ENCODE measurements around the gene EP300.

DNA sequence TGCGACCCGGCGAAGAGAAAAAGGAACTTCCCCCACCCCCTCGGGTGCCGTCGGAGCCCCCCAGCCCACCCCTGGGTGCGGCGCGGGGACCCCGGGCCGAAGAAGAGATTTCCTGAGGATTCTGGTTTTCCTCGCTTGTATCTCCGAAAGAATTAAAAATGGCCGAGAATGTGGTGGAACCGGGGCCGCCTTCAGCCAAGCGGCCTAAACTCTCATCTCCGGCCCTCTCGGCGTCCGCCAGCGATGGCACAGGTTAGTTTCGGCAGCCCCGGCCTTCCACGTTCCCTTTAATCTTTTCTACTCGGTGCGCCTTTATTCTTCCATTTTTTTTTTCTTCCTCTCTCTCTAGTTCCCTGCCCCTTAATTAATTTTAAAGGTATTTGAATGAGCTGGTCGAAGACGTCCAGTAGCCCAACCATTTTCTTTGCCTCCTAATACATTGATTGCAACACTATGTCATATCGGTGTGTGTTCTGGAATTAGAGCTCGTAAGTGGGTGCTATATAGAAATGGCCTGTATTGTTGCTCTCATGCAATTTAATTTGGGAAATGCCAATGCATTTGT is 537 bp downstream of the EP300 start:
- TF ChIP-seq, protein P1, sequence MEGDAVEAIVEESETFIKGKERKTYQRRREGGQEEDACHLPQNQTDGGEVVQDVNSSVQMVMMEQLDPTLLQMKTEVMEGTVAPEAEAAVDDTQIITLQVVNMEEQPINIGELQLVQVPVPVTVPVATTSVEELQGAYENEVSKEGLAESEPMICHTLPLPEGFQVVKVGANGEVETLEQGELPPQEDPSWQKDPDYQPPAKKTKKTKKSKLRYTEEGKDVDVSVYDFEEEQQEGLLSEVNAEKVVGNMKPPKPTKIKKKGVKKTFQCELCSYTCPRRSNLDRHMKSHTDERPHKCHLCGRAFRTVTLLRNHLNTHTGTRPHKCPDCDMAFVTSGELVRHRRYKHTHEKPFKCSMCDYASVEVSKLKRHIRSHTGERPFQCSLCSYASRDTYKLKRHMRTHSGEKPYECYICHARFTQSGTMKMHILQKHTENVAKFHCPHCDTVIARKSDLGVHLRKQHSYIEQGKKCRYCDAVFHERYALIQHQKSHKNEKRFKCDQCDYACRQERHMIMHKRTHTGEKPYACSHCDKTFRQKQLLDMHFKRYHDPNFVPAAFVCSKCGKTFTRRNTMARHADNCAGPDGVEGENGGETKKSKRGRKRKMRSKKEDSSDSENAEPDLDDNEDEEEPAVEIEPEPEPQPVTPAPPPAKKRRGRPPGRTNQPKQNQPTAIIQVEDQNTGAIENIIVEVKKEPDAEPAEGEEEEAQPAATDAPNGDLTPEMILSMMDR (IDR thresholded peaks at IDR 0.05): no peak
- no peak for TF ChIP-seq ZFX (IDR thresholded peaks at IDR 0.05; ENCODE audit: borderline replicate concordance)

All from 22Rv1 (cell line).